NCI-H1105 treated with DMSO at 0.1 percent for 48 hours (cell line): ENCODE measurements around the gene LGALS8.
"Not testable (repeated sequence)": the region's sequence is repeated elsewhere in the genome, so short reads cannot be mapped to it uniquely, and the experiment has no call there.

ENCODE experiments used
- DNase-seq: peaks from one replicate; lab custom pipeline; 2025; lab: John Stamatoyannopoulos, UW

The LGALS8 gene

GRCh38 chr1:236523704-236524141 is at the start of gene LGALS8:
Gene LGALS8, plus strand, starts transcription at chr1:236523982. Its CDS starts 2,089 bp downstream, at chr1:236526071.
- DNase-seq, result peak; percentile 50

GRCh38 chr1:236476019-236476418 is 47.8 kb upstream of the LGALS8 start:
- no peak for DNase-seq

- DNase-seq, result no peak
Measured at GRCh38 chr1:236480758-236481436, 42.9 kb upstream of the LGALS8 start.

DNA sequence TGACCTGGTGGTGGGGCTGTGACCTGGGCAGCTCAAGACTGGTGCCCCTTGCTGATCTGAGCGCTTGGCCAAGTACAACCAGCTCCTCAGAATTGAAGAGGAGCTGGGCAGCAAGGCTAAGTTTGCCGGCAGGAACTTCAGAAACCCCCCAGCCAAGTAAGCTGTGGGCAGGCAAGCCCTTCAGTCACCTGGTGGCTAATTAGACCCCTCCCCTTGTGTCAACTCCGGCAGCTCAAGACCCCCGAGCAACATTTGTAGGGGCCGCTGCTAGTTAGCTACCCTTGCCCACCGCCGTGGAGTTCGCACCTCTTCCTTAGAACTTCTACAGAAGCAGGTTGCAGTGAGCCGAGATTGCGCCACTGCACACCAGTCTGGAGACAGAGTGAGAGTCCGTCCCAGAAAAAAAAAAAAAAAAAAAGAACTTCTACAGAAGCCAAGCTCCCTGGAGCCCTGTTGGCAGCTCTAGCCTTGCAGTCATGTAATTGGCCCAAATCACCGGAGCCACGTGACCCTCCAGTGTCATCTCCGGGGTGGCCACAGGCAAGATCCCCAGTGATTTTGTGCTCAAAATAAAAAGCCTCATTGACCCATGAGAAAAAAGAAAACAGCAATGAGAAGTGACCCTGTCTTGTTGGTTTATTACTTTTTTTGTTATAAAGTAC is 39.3 kb upstream of the LGALS8 start:
- DNase-seq, result no peak

GRCh38 chr1:236486356-236487002 is 37.3 kb upstream of the LGALS8 start:
- no peak for DNase-seq

GRCh38 chr1:236489161-236489560 is 34.6 kb upstream of the LGALS8 start:
- DNase-seq, result not testable (repeated sequence)

DNA sequence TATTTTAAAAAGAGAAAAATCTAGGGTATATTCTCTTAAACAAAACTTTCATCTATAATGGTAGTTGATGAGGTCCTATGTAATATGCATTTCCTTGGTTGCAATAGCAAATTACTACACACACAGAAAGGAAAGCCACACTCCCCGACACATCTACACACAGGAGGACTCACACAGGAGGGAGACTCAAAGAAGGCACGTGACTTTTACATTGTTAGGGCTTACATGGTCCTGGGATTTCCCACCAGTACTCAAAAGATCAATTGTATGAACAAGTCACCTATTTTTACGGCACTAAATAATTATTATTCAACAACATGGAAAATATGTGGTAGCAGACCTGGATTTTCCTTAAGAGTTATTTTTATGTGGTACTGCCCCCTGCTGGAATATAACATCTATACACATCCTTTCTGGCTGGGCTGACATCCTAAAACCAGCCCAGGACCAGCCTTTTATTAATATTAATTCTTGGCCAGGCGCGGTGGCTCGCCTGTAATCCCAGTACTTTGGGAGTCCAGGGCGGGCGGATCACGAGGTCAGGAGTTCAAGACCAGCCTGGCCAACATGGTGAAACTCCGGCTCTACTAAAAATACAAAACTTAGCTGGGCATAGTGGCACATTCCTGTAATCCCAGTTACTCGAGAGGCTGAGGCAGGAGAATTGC is 33.9 kb upstream of the LGALS8 start:
- peak; percentile 42 for DNase-seq

GRCh38 chr1:236491469-236492136 is 32.2 kb upstream of the LGALS8 start:
- no peak for DNase-seq

- no peak for DNase-seq
Measured at GRCh38 chr1:236492378-236492777, 31.4 kb upstream of the LGALS8 start.

- no peak for DNase-seq
Measured at GRCh38 chr1:236494082-236494481, 29.7 kb upstream of the LGALS8 start.

DNA sequence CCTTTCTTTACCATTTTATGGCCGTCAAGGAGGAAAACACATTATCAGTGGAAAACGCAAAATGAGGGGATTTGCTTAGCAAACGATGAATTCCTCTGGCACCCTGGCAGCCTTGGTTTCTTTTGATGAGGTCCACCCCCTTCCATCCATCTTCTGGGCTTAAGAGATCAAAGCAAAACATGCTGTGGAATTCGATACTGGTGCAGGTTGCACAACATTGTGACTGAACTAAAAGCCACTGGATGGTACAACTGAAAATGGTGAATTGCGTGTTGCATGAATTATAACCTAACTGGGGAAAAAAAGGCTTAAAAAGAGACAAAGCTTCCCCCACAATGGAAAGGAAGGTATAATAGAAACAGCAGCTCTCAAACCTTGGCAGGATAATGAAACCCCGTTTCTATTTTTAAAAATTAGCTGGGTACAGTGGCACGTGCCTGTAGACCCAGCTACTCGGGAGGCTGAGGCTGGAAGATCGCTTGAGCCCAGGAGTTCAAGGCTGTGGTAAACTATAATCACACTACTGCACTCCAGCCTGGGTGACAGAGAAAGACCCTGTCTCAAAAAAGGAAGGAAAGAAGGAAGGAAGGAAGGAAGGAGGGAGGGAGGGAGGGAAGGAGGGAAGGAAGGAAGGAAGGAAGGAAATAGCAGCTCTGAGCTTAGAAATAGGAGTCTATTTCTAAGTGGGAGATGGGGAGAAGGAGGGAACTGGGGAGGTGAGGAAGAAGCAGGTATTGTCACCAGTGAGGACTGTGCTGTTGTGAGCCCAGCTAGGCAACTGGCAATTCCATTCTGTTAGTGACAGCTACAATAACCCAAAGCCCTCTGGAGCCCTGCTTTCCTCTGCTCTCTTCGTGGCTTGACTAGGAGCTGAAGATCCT is 29.0 kb upstream of the LGALS8 start:
- no peak for DNase-seq

- DNase-seq, result peak; percentile 5
Measured at GRCh38 chr1:236495467-236496112, 28.2 kb upstream of the LGALS8 start.

DNA sequence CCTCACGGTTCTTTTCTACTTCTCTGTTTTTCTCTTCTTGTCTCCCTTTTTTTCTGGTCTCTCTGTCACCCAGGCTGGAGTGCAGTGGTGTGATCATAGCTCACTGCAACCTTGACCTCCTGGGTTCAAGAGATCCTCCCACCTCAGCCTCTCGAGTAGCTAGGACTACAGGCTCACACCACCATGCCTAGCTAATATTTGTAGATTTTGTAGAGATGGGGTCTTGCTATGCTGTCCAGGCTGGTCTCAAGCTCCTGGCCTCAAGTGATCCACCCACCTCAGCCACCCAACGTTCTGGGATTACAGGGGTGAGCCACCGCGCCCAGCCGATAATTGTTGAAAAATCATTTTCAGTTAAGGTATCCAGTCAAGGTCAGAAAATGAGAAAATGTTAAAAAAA is 25.9 kb upstream of the LGALS8 start:
- DNase-seq, result no peak

DNA sequence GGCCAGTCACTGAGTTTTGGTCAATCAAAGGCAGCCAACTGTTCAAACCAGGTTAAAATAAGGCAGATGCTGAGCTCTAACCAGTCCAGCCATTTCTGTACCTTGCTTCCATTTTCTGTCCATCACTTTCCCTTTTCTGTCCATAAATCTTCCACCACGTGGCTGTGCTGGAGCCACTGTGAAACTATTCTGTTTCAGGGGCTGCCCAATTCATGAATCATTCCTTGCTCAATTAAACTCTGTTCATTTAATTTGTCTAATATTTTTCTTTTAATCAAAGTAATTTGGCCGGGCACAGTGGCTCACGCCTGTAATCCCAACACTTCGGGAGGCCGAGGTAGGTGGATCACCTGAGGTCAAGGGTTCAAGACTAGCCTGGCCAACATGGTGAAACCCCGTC is 22.7 kb upstream of the LGALS8 start:
- no peak for DNase-seq

GRCh38 chr1:236502579-236502971 is 21.2 kb upstream of the LGALS8 start:
- DNase-seq, result no peak

- DNase-seq, result no peak
Measured at GRCh38 chr1:236502972-236503639, 20.7 kb upstream of the LGALS8 start.

GRCh38 chr1:236504338-236504737 is 19.4 kb upstream of the LGALS8 start:
- not testable (repeated sequence) for DNase-seq

- DNase-seq, result no peak
Measured at GRCh38 chr1:236507022-236507700, 16.6 kb upstream of the LGALS8 start.

DNA sequence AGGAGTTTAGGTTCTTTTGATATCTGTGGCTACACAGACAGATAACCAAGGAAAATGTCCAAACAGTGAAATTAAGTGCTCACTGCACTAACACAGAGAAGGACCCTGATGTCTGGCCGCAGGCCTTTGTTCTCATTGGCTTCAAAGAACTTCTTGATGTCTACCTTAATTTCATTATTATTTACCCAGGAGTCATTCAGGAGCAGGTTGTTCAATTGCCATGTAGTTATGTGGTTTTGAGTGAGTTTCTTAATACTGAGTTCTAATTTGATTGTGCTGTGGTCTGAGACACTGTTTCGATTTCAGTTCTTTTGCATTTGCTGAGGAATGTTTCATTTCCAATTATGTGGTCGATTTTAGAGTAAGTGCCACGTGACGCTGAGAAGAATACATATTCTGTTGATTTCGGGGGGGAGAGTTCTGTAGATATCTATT is 15.2 kb upstream of the LGALS8 start:
- no peak for DNase-seq
